Measurements from ENCODE around the gene SLC28A2.
"Not testable (repeated sequence)": the region's sequence is repeated elsewhere in the genome, so short reads cannot be mapped to it uniquely, and the experiment has no call there.

SLC28A2 gene

DNA sequence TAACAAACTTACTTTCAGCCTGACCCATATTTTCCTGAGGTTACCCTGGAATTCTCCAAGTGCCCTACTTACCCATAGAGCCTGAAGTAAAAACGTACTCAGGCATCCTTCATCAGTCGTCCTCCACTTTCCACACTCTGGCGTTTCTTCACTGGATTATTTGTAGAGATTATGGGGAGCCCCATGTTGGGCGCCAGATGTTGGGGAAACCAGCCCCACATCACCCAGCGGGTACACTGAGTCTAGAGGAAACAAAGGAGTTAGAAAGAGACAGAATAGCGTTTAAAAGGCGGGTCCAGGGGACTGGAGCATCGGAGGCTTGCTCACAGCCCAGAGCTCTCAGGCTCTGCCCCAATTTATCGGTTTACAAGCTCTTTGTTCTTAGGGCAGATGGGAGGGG is 9.7 kb upstream of the SLC28A2 start:
- no peak overlapping the region for H3K4me3 ChIP-seq (ENCODE audit: low read depth, low read length)
- TF ChIP-seq, protein P1, sequence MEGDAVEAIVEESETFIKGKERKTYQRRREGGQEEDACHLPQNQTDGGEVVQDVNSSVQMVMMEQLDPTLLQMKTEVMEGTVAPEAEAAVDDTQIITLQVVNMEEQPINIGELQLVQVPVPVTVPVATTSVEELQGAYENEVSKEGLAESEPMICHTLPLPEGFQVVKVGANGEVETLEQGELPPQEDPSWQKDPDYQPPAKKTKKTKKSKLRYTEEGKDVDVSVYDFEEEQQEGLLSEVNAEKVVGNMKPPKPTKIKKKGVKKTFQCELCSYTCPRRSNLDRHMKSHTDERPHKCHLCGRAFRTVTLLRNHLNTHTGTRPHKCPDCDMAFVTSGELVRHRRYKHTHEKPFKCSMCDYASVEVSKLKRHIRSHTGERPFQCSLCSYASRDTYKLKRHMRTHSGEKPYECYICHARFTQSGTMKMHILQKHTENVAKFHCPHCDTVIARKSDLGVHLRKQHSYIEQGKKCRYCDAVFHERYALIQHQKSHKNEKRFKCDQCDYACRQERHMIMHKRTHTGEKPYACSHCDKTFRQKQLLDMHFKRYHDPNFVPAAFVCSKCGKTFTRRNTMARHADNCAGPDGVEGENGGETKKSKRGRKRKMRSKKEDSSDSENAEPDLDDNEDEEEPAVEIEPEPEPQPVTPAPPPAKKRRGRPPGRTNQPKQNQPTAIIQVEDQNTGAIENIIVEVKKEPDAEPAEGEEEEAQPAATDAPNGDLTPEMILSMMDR (IDR thresholded peaks at IDR 0.05; ENCODE audit: low read depth, low read length) = no peak

GRCh38 chr15:45249125-45249780 is 2.8 kb upstream of the SLC28A2 start:
- TF ChIP-seq, protein P1 (IDR thresholded peaks at IDR 0.05; ENCODE audit: low read depth, low read length) = no peak
- no peak overlapping the region for H3K4me3 ChIP-seq (ENCODE audit: low read depth, low read length)

GRCh38 chr15:45253330-45253729 is 1.3 kb downstream of the SLC28A2 start:
- no peak overlapping the region for H3K4me3 ChIP-seq (ENCODE audit: low read depth, low read length)
- TF ChIP-seq, protein P1 (IDR thresholded peaks at IDR 0.05; ENCODE audit: low read depth, low read length) = peak; percentile 31; the same call in 1 of the 2 replicates

DNA sequence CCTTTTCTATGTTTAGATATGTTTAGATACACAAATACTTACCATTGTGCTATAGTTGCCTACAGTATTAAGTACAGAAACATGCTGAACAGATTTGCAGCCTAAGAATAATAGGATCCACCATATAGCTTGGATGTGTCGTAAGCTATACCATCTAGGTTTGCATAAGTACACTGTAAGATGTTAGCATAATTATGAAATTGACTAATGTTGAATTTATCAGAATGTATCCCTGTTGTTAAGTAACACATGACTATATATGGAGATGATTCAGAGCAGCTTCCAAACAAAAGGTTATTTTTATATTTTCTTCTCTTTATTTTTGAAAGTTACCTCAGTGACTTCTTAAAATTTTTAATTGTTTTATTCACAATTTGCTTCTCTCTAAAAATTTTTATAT is 2.4 kb downstream of the SLC28A2 start:
- TF ChIP-seq, protein P1 (IDR thresholded peaks at IDR 0.05; ENCODE audit: low read depth, low read length) = no peak
- no peak overlapping the region for H3K4me3 ChIP-seq (ENCODE audit: low read depth, low read length)

DNA sequence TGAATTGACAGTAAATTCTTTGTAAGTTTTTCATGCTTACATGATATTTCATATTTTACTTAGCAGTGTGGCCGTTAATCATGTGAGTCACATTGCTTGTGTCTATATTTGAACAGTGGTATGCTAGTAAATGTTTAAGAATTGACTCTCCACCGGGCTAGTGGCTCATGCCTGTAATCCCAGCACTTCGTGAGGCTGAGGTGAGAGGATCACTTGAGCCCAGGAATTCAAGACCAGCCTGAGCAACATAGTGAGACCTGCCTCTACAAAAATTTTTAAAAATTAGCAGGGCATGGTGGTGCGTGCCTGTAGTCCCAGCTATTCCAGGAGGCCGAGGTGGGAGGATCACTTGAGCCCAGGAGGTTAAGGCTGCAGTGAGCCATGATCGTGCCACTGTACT is 2.8 kb downstream of the SLC28A2 start:
- not testable (repeated sequence) for H3K4me3 ChIP-seq (ENCODE audit: low read depth, low read length)

- TF ChIP-seq, protein P1 (IDR thresholded peaks at IDR 0.05; ENCODE audit: low read depth, low read length) = no peak
These were observed 7.8 kb downstream of the SLC28A2 start for GRCh38 chr15:45259796-45260195.

DNA sequence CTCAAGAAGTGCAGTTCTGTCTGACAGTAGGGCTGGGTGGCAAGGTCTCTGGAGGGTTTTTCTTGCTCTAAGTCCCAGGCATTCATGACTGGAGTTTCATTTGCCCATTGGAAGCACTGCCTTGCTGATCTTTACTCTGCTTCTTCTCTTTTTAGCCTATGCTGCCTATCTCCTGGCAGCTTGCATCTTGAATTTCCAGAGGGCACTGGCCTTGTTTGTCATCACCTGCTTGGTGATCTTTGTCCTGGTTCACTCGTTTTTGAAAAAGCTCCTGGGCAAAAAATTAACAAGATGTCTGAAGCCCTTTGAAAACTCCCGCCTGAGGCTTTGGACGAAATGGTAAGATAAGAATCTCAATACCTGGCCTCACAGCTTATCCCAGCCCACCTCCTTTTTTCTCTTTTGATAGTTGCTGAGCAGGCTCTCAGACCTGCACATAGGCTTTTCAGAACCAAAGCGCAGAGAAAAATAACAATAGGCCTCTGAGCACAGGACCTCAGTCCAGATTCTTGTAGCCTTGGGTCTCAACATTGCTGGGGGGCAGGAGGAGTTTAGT is 10.9 kb downstream of the SLC28A2 start:
- H3K4me3 ChIP-seq (ENCODE audit: low read depth, low read length) = no peak overlapping the region
- TF ChIP-seq, protein P1 (IDR thresholded peaks at IDR 0.05; ENCODE audit: low read depth, low read length) = no peak

More at GRCh38 chr15:45259796-45260195, 7.8 kb downstream of the SLC28A2 start:
- no peak overlapping the region for H3K4me3 ChIP-seq (ENCODE audit: low read depth, low read length)

GRCh38 chr15:45263854-45264253 is 11.8 kb downstream of the SLC28A2 start:
- no peak overlapping the region for H3K4me3 ChIP-seq (ENCODE audit: low read depth, low read length)
- TF ChIP-seq, protein P1 (IDR thresholded peaks at IDR 0.05; ENCODE audit: low read depth, low read length) = no peak

Data from WI38 (cell line).